H1 (cell line): Measurements from ENCODE around the gene EMX1. TPM values are rescaled to one million over a fixed set of nuclear protein-coding genes. Genes with fewer than 3 reads are reported as not detected.

Experiments used
- CTCF ChIA-PET: fragments of 300-600 bp; sonication (Branson Sonifier 250); formaldehyde crosslinking; loops from one replicate; lab custom pipeline; 2021; ENCODE audit not compliant: partially characterized antibody; lab: Charles Lee
- POLR2A ChIA-PET: fragments of 300-600 bp; sonication (Branson Sonifier 250); formaldehyde crosslinking; loops from one replicate; lab custom pipeline; 2021; ENCODE audit warnings: inconsistent platforms; ENCODE audit not compliant: partially characterized antibody; lab: Charles Lee
- DNase-seq, 2 experiments: peaks; one replicate each; pipeline versions ENCODE4 v3.0.0 to v3.0.0-alpha.2; 2010 to 2022; ENCODE audit warnings: low spot score in 2 of 2, low read depth in 1 of 2, mixed read lengths in 1 of 2
- FAIRE-seq: peaks from 2 replicates; lab custom pipeline; 2011; peaks lifted over from hg19 to GRCh38; lab: Jason Lieb, UNC
- H2AFZ ChIP-seq: 2 replicates; pipeline ENCODE4 v1.8.1; 2012; ENCODE audit warnings: low read length, inconsistent platforms
- H2AK5ac ChIP-seq: 2 replicates; pipeline ENCODE4 v1.6.1; 2013; ENCODE audit warnings: low read depth, low read length
- H2BK120ac ChIP-seq: replicated peaks from 2 replicates; pipeline ENCODE3; 2013; ENCODE audit warnings: low read depth, low read length, inconsistent platforms
- H2BK12ac ChIP-seq: 2 replicates; pipeline ENCODE4 v1.6.1; 2013; ENCODE audit warnings: low read depth, low read length
- H2BK15ac ChIP-seq: 2 replicates; pipeline ENCODE4 v1.6.1; 2013; ENCODE audit warnings: low read length
- H2BK20ac ChIP-seq: 2 replicates; pipeline ENCODE4 v1.6.1; 2013; ENCODE audit warnings: low read length
- H2BK5ac ChIP-seq: 2 replicates; pipeline ENCODE4 v1.6.1; 2013; ENCODE audit warnings: low read depth, low read length
- H3K14ac ChIP-seq: 2 replicates; pipeline ENCODE4 v1.6.1; 2013; ENCODE audit warnings: inconsistent platforms; ENCODE audit not compliant: insufficient read length
- H3K18ac ChIP-seq: 2 replicates; pipeline ENCODE4 v1.6.1; 2013; ENCODE audit warnings: low read length; ENCODE audit errors: extremely low read depth
- H3K23ac ChIP-seq: 2 replicates; pipeline ENCODE4 v1.6.1; 2013; ENCODE audit warnings: inconsistent platforms; ENCODE audit not compliant: insufficient read length
- H3K23me2 ChIP-seq: 2 replicates; pipeline ENCODE4 v1.6.1; 2013; ENCODE audit warnings: low read depth, low read length
- H3K27ac ChIP-seq: 2 replicates; pipeline ENCODE4 v1.6.1; 2011; ENCODE audit warnings: low read depth, low read length, inconsistent platforms
- H3K27me3 ChIP-seq, 4 experiments: replicated peaks in 1 of 4; 1 replicate in 1 of 4; 2 replicates in 3 of 4; pipeline versions ENCODE4 v1.6.1 to v1.8.1; 2011 to 2013; ENCODE audit warnings: low read length in 3 of 4, mild to moderate bottlenecking in 3 of 4, inconsistent platforms in 2 of 4, mixed read lengths in 2 of 4, moderate library complexity in 1 of 4; ENCODE audit not compliant: control insufficient read depth in 3 of 4, insufficient read depth in 3 of 4; ENCODE audit errors: extremely low read depth in 1 of 4
- H3K36me3 ChIP-seq, 4 experiments: 2 replicates each; pipeline versions ENCODE4 v1.6.1 to v1.8.1; 2011 to 2013; ENCODE audit warnings: mild to moderate bottlenecking in 4 of 4, low read length in 3 of 4, moderate library complexity in 2 of 4, control low read depth in 1 of 4, inconsistent platforms in 1 of 4; ENCODE audit not compliant: insufficient read depth in 4 of 4, control insufficient read depth in 2 of 4
- H3K4ac ChIP-seq: replicated peaks from 2 replicates; pipeline ENCODE3; 2013; ENCODE audit warnings: low read length, low read depth, mixed read lengths, inconsistent platforms; ENCODE audit not compliant: insufficient read length
- H3K4me1 ChIP-seq, 4 experiments: replicated peaks in 1 of 4; 1 replicate in 1 of 4; 2 replicates in 3 of 4; pipeline versions ENCODE4 v1.6.1 to v1.8.1; 2011 to 2013; ENCODE audit warnings: low read length in 3 of 4, inconsistent platforms in 2 of 4, mixed read lengths in 1 of 4; ENCODE audit not compliant: insufficient read depth in 4 of 4, control insufficient read depth in 3 of 4
- H3K4me2 ChIP-seq, 2 experiments: 2 replicates each; pipeline versions ENCODE4 v1.6.1 to v1.8.1; 2011 to 2013; ENCODE audit warnings: low read depth in 2 of 2, low read length in 2 of 2, control low read depth in 1 of 2, inconsistent platforms in 1 of 2, mild to moderate bottlenecking in 1 of 2; ENCODE audit not compliant: insufficient read depth in 1 of 2
- H3K4me3 ChIP-seq, 4 experiments: fragments of 200-600, 300-600 bp in 1 of 4; sonication (generic), shearing (Covaris generic), sonication (Bioruptor Twin) in 1 of 4; 2 replicates each; pipeline versions ENCODE4 v1.5.1 to v1.8.1; 2011 to 2016; ENCODE audit warnings: low read length in 4 of 4, low read depth in 3 of 4, control low read depth in 2 of 4, inconsistent platforms in 2 of 4, mild to moderate bottlenecking in 2 of 4, mixed read lengths in 1 of 4, moderate library complexity in 1 of 4; ENCODE audit not compliant: insufficient read depth in 2 of 4; ENCODE audit errors: extremely low read depth in 1 of 4
- H3K56ac ChIP-seq: replicated peaks from 2 replicates; pipeline ENCODE3; 2013; ENCODE audit warnings: low read depth, mild to moderate bottlenecking, mixed read lengths, low read length, inconsistent platforms; ENCODE audit not compliant: insufficient read length
- H3K79me1 ChIP-seq: 2 replicates; pipeline ENCODE4 v1.6.1; 2013; ENCODE audit warnings: low read depth, low read length, control low read depth
- H3K79me2 ChIP-seq, 2 experiments: 2 replicates each; pipeline versions ENCODE4 v1.6.1 to v1.8.1; 2012 to 2013; ENCODE audit warnings: low read length in 2 of 2, mild to moderate bottlenecking in 2 of 2, inconsistent platforms in 1 of 2; ENCODE audit not compliant: insufficient read depth in 2 of 2, control insufficient read depth in 1 of 2
- H3K9ac ChIP-seq, 4 experiments: replicated peaks in 1 of 4; 1 replicate in 1 of 4; 2 replicates in 3 of 4; pipeline versions ENCODE4 v1.6.1 to v1.8.1; 2011 to 2013; ENCODE audit warnings: low read depth in 3 of 4, low read length in 3 of 4, control low read depth in 2 of 4, mild to moderate bottlenecking in 2 of 4, moderate library complexity in 2 of 4, inconsistent platforms in 1 of 4; ENCODE audit errors: extremely low read depth in 1 of 4
- H3K9me3 ChIP-seq, 2 experiments: 2 replicates each; pipeline versions ENCODE4 v1.6.1 to v1.8.1; 2012 to 2013; ENCODE audit warnings: mild to moderate bottlenecking in 2 of 2, moderate library complexity in 2 of 2, control low read depth in 1 of 2, inconsistent platforms in 1 of 2, low read depth in 1 of 2, low read length in 1 of 2, mixed read lengths in 1 of 2; ENCODE audit not compliant: insufficient read depth in 2 of 2
- H4K20me1 ChIP-seq, 2 experiments: replicated peaks in 1 of 2; 2 replicates each; pipeline versions ENCODE3 to v1.8.1; 2011 to 2013; ENCODE audit warnings: inconsistent platforms in 2 of 2, low read length in 2 of 2, mild to moderate bottlenecking in 1 of 2; ENCODE audit not compliant: insufficient read depth in 2 of 2, control insufficient read depth in 1 of 2
- H4K5ac ChIP-seq: 2 replicates; pipeline ENCODE4 v1.6.1; 2013; ENCODE audit warnings: low read length, low read depth, mixed read lengths, inconsistent platforms; ENCODE audit not compliant: insufficient read length
- H4K8ac ChIP-seq: 2 replicates; pipeline ENCODE4 v1.8.0; 2013; ENCODE audit warnings: mild to moderate bottlenecking, moderate library complexity, low read length, inconsistent platforms; ENCODE audit not compliant: insufficient read depth; ENCODE audit errors: extremely low read depth
- H4K91ac ChIP-seq: replicated peaks from 2 replicates; pipeline ENCODE3; 2013; ENCODE audit warnings: low read length, mixed read lengths, inconsistent platforms; ENCODE audit not compliant: insufficient read length
- CBX8 ChIP-seq: fragments of 300-800, 300-1000 bp; sonication (generic); IDR thresholded peaks from 2 replicates; pipeline ENCODE4 v1.7.1; 2016; ENCODE audit warnings: low read depth, low read length, borderline replicate concordance
- CTBP2 ChIP-seq: IDR thresholded peaks from 2 replicates; pipeline ENCODE4 v1.7.0; 2011; ENCODE audit warnings: borderline replicate concordance, mild to moderate bottlenecking, moderate library complexity, mixed read lengths, low read length; ENCODE audit not compliant: insufficient read depth, insufficient read length
- EZH2 ChIP-seq: fragments of 200-600 bp; sonication (generic); IDR thresholded peaks from 2 replicates; pipeline ENCODE4 v1.7.1; 2012; ENCODE audit warnings: low read depth, mild to moderate bottlenecking, moderate library complexity, low read length, inconsistent platforms; ENCODE audit not compliant: severe bottlenecking
- GABPA ChIP-seq: IDR thresholded peaks from 2 replicates; pipeline ENCODE4 v1.6.1; 2011; ENCODE audit warnings: mild to moderate bottlenecking, low read length, moderate library complexity, borderline replicate concordance; ENCODE audit not compliant: insufficient read depth
- KDM4A ChIP-seq: IDR thresholded peaks from one replicate; pipeline ENCODE4 v1.7.1; 2012; ENCODE audit warnings: low read depth, mild to moderate bottlenecking, moderate library complexity, low read length, inconsistent platforms; ENCODE audit not compliant: severe bottlenecking
- MAFK ChIP-seq: IDR thresholded peaks from 2 replicates; pipeline ENCODE4 v1.6.1; 2012; ENCODE audit warnings: low read depth, mild to moderate bottlenecking, improper control_type of control experiment, low read length
- MAX ChIP-seq: IDR thresholded peaks from 2 replicates; pipeline ENCODE4 v1.6.1; 2012; ENCODE audit warnings: inconsistent platforms
- POLR2A ChIP-seq, 2 experiments: IDR thresholded peaks; 1 replicate in 1 of 2; 2 replicates in 1 of 2; pipeline ENCODE4 v1.6.1; 2011; ENCODE audit warnings: low read depth in 2 of 2, low read length in 2 of 2, mild to moderate bottlenecking in 2 of 2; ENCODE audit errors: control extremely low read depth in 1 of 2
- RXRA ChIP-seq: IDR thresholded peaks from 2 replicates; pipeline ENCODE4 v1.6.1; 2011; ENCODE audit warnings: low read depth, mild to moderate bottlenecking, low read length, moderate library complexity; ENCODE audit not compliant: insufficient read depth
- YY1 ChIP-seq: IDR thresholded peaks from 2 replicates; pipeline ENCODE4 v1.6.1; 2011; ENCODE audit warnings: low read depth, mild to moderate bottlenecking, low read length
- WGBS, 2 experiments: shearing (Covaris generic) in 1 of 2; methylation state at CpG; one replicate each; pipeline versions ENCODE4 v1.1.6 to v1.1.7; 2013 to 2015; ENCODE audit warnings: low lambda C conversion rate in 2 of 2, mixed read lengths in 2 of 2, inconsistent platforms in 1 of 2, low coverage in 1 of 2, missing lambda C conversion rate in 1 of 2; ENCODE audit not compliant: insufficient replicate concordance in 2 of 2, insufficient coverage in 1 of 2, insufficient read length in 1 of 2; ENCODE audit errors: extremely low coverage in 1 of 2, missing lambda C conversion rate in 1 of 2; 5-methylcytosine and 5-hydroxymethylcytosine counted together
- polyA plus RNA-seq, 7 experiments: library from polyadenylated mRNA; depleted of rRNA in 3 of 7; stranded (reverse) in 5 of 7; unstranded in 2 of 7; fragments of >200 nt in 5 of 7; fragments of 200-250 nt in 2 of 7; gene quantifications; 1 replicate in 5 of 7; 2 replicates in 1 of 7; 4 replicates in 1 of 7; pipeline versions ENCODE4 v1.2.1 to v1.2.3, GENCODE V29; 2011 to 2013; ENCODE audit warnings: missing spikeins in 2 of 7, mixed read lengths in 2 of 7
- total RNA-seq: library from RNA; stranded (reverse); fragmentation: NEBNext Ultra II Directional; extraction: Animal tissue kit (Norgen Biotek cat#: 25700); gene quantifications from 2 replicates; pipeline ENCODE4 v1.2.1, GENCODE V29; 2021

EMX1 gene
- total and polyA plus RNA-seq, 2 of the 8 experiments (the other 6 are each of a cell fraction or from before 2014, with no cell fraction given), result 2.4 to 4.9 TPM

- Histone ChIP-seq H3K14ac (no peak overlapping the region), H3K23me2 (peaks cover 26% of the 10 kb centered on the region; the same call in 1 of the 2 replicates), H4K91ac (no peak overlapping the region), H3K4me3 (peak overlapping the region; percentile 21 to 70 (median 51)), H3K79me1 (no peaks in the 10 kb centered on the region), H4K20me1 (peaks cover 17 to 21% of the 10 kb centered on the region in 2 experiments), H2BK15ac (no peak overlapping the region), H3K36me3 (peaks cover 0 to 8% (median 0%) of the 10 kb centered on the region in 4 experiments; a peak in 1 of 8 replicates), H3K23ac (no peak overlapping the region), H3K27ac (no peak overlapping the region), H3K4me2 (peak overlapping the region; percentile 84 to 97), H3K27me3 (peaks cover 89 to 96% (median 93%) of the 10 kb centered on the region in 4 experiments), H3K79me2 (no peaks in the 10 kb centered on the region), H3K9me3 (peaks cover 0 to 4% of the 10 kb centered on the region in 2 experiments; a peak in 1 of 4 replicates), H2AK5ac (no peak overlapping the region), H3K18ac (peak overlapping the region; percentile 44), H4K5ac (no peak overlapping the region), H3K56ac (no peak overlapping the region), H2BK12ac (no peak overlapping the region), H2BK120ac (no peak overlapping the region), H3K9ac (peak overlapping the region in 1 of 4 experiments; percentile 20; a peak in 1 of 7 replicates), H2BK5ac (0 out of 2 replicates have a peak overlapping the region, but pooled peaks have one; percentile 2), H3K4me1 (peaks cover under 1 to 44% (median 22%) of the 10 kb centered on the region in 4 experiments; a peak in 6 of 7 replicates), H2BK20ac (no peak overlapping the region), H3K4ac (no peak overlapping the region), H2AFZ (peak overlapping the region; percentile 35; the same call in 1 of the 2 replicates), H4K8ac (no peak overlapping the region; the same call in 1 of the 2 replicates)
- CTCF ChIA-PET, result interaction anchor here (0.8 to 24.3 kb wide), 7 partner anchors 15 to 421 kb away, joined by 3 to 497 read pairs (median 4); partner anchors contain the start of gene SPR
- FAIRE-seq (no peak), DNase-seq (peak in 1 of 2 experiments; percentile 81)
- POLR2A ChIA-PET, result interaction anchor here (0.7 to 2.0 kb wide), 4 partner anchors 19 to 43 kb away, joined by 3 to 9 read pairs (median 4); no protein-coding TSS in a partner anchor
- WGBS, 2 experiments, result 1% methylated on average over 57 of the region's 77 CpGs; no CpG with 5 or more reads in 1 of the 2 experiments
- TF ChIP-seq EZH2 (peak; percentile 98), MAFK (no peak), MAX (peak; percentile 11; the same call in 1 of the 2 replicates), CBX8 (peak; percentile 96; the same call in 1 of the 2 replicates), KDM4A (peak; percentile 64), YY1 (peak; percentile 38; the same call in 1 of the 2 replicates), POLR2A (IDR thresholded peaks at IDR 0.05; ENCODE audit: control extremely low read depth in 1 of 2, low read depth in 2 of 2, low read length in 2 of 2) (no peak), GABPA (peak; percentile 72), RXRA (no peak), CTBP2 (peak; percentile 90)
Observed at GRCh38 chr2:72920318-72921087, 3.2 kb downstream of the EMX1 start.
